Gastroesophageal sphincter (tissue), 4 donors: ENCODE measurements around the gene ADM2. TPM values are rescaled to one million over a fixed set of nuclear protein-coding genes. Genes with fewer than 3 reads are reported as not detected.

ENCODE experiments used
- ATAC-seq: fragments of 150-250 bp; one replicate; pipeline ENCODE4 v1.9.1; 2016; ENCODE audit warnings: mild to moderate bottlenecking, moderate library complexity
- H3K27ac ChIP-seq, 4 donors: fragments of 200-600 bp; sonication (generic) in 3 of 4; 1 replicate in 3 of 4; 2 replicates in 1 of 4; pipeline ENCODE4 v1.5.1; 2016 to 2019
- H3K27me3 ChIP-seq: fragments of 200-600 bp; sonication (generic); one replicate; pipeline ENCODE4 v1.5.1; 2019
- H3K36me3 ChIP-seq, 2 donors: fragments of 200-600 bp; sonication (generic); one replicate each; pipeline ENCODE4 v1.5.1; 2019; ENCODE audit warnings: control low read depth in 1 of 2
- H3K4me1 ChIP-seq, 3 donors: fragments of 200-600 bp; sonication (generic); 1 replicate in 2 of 3; 2 replicates in 1 of 3; pipeline ENCODE4 v1.5.1; 2016 to 2019; ENCODE audit warnings: control low read depth in 2 of 3
- H3K4me3 ChIP-seq, 2 donors: fragments of 200-600 bp; sonication (generic); one replicate each; pipeline ENCODE4 v1.5.1; 2019; ENCODE audit warnings: mild to moderate bottlenecking in 1 of 2, moderate library complexity in 1 of 2
- H3K9me3 ChIP-seq, 3 donors: fragments of 200-600 bp; sonication (generic); one replicate each; pipeline ENCODE4 v1.5.1; 2017 to 2019; ENCODE audit warnings: control low read depth in 2 of 3
- CTCF ChIP-seq, 4 experiments: fragments of 200-600 bp in 2 of 4; fragments of 450-650 bp in 2 of 4; sonication (generic) in 1 of 4; IDR thresholded peaks; one replicate each; pipeline ENCODE4 v1.5.1; 2017 to 2019; ENCODE audit warnings: antibody characterized with exemption in 4 of 4, mild to moderate bottlenecking in 2 of 4, moderate library complexity in 2 of 4
- EP300 ChIP-seq: sonication (generic); formaldehyde crosslinking; IDR thresholded peaks from one replicate; pipeline ENCODE4 v1.6.1; 2017; ENCODE audit warnings: antibody characterized with exemption, mild to moderate bottlenecking
- POLR2A ChIP-seq, 2 donors: fragments of 450-650 bp; IDR thresholded peaks; one replicate each; pipeline ENCODE4 v1.6.1; 2017; ENCODE audit warnings: antibody characterized with exemption in 2 of 2, mild to moderate bottlenecking in 2 of 2, moderate library complexity in 1 of 2
- POLR2AphosphoS5 ChIP-seq: sonication (generic); formaldehyde crosslinking; IDR thresholded peaks from one replicate; pipeline ENCODE4 v1.6.1; 2017; ENCODE audit warnings: antibody characterized with exemption
- WGBS, 2 donors: methylation state at CpG; one replicate each; pipeline ENCODE4 v1.1.5; 2018; ENCODE audit warnings: low coverage in 1 of 2; 5-methylcytosine and 5-hydroxymethylcytosine counted together
- total RNA-seq, 4 donors: library from RNA; depleted of rRNA; stranded (reverse); fragments of >200 nt; gene quantifications; one replicate each; pipeline ENCODE4 v1.1.0, GENCODE V29; 2016

The ADM2 gene
- total RNA-seq, 4 donors from 2014 or later, result 0.40 TPM; not detected in 3

- H3K9me3 ChIP-seq, result no peaks in the 10 kb centered on the region
- H3K27ac ChIP-seq, result peak overlapping the region; percentile 1 to 90 (median 86)
- H3K4me3 ChIP-seq, result peak overlapping the region; percentile 35 to 63
- TF ChIP-seq POLR2AphosphoS5 (peak; percentile 46), POLR2A (IDR thresholded peaks at IDR 0.05) (peak; percentile 55 to 61), CTCF (IDR thresholded peaks at IDR 0.05) (no peak), EP300 (no peak)
- ATAC-seq, result peak; percentile 57
- H3K36me3 ChIP-seq, result no peaks in the 10 kb centered on the region
- peaks cover 0 to 65% (median 30%) of the 10 kb centered on the region in 3 donors for H3K4me1 ChIP-seq
- 13 to 19% methylated on average over 3 to 8 of the region's 53 CpGs for WGBS, 2 donors
- H3K27me3 ChIP-seq, result peaks cover 70% of the 10 kb centered on the region
Measured at GRCh38 chr22:50530877-50531545, 49.7 kb downstream of the ADM2 start.

- WGBS, 2 donors, result no CpG with 5 or more reads among the region's 44 CpGs
- ATAC-seq, result peak; percentile 20
- Histone ChIP-seq H3K4me1 (peaks cover 0 to 60% (median 25%) of the 10 kb centered on the region in 3 donors), H3K27ac (peak overlapping the region; percentile 1 to 90 (median 86)), H3K4me3 (peak overlapping the region; percentile 35 to 63), H3K9me3 (no peaks in the 10 kb centered on the region), H3K27me3 (peaks cover 76% of the 10 kb centered on the region), H3K36me3 (no peaks in the 10 kb centered on the region)
- TF ChIP-seq CTCF (IDR thresholded peaks at IDR 0.05), result no peak
- peak in 1 of 2 donors; percentile 9 for TF ChIP-seq POLR2A (IDR thresholded peaks at IDR 0.05)
- no peak for TF ChIP-seq POLR2AphosphoS5
- TF ChIP-seq EP300, result no peak
Measured at GRCh38 chr22:50531546-50531961, 50.2 kb downstream of the ADM2 start.

- no peaks in the 10 kb centered on the region for H3K9me3 ChIP-seq
- TF ChIP-seq POLR2AphosphoS5 (no peak), POLR2A (IDR thresholded peaks at IDR 0.05) (peak; percentile 8 to 24)
- H3K4me3 ChIP-seq, result peak overlapping the region; percentile 35 to 63
- H3K36me3 ChIP-seq, result no peaks in the 10 kb centered on the region
- peak overlapping the region; percentile 1 to 90 (median 86) for H3K27ac ChIP-seq
- peaks cover 81% of the 10 kb centered on the region for H3K27me3 ChIP-seq
- ATAC-seq, result peak; percentile 58
- 4 to 6% methylated on average over 5 to 11 of the region's 56 CpGs for WGBS, 2 donors
- H3K4me1 ChIP-seq, result peaks cover 0 to 54% (median 20%) of the 10 kb centered on the region in 3 donors
Measured at GRCh38 chr22:50531962-50532674, 50.8 kb downstream of the ADM2 start.

- 68 to 78% methylated on average over 16 to 18 of the region's 19 CpGs for WGBS, 2 donors
- ATAC-seq, result no peak
- Histone ChIP-seq H3K4me1 (peaks cover 0 to 45% (median 19%) of the 10 kb centered on the region in 3 donors), H3K27ac (peak overlapping the region in 2 of 4 donors; percentile 85 to 88), H3K36me3 (no peaks in the 10 kb centered on the region), H3K27me3 (peaks cover 91% of the 10 kb centered on the region), H3K9me3 (no peaks in the 10 kb centered on the region), H3K4me3 (peak overlapping the region in 1 of 2 donors; percentile 63)
- no peak for TF ChIP-seq POLR2A (IDR thresholded peaks at IDR 0.05)
- TF ChIP-seq EP300, result no peak
- no peak for TF ChIP-seq CTCF (IDR thresholded peaks at IDR 0.05)
- TF ChIP-seq POLR2AphosphoS5, result no peak
Measured at GRCh38 chr22:50532824-50533796, 51.8 kb downstream of the ADM2 start.
